Stimulated activated naive CD8-positive, alpha-beta T cell treated with anti-CD3 and anti-CD28 coated beads, Interleukin-15, amount 100 ng/mL, for 72 hours (primary cell): Measurements from ENCODE around the gene DDX39B.
A peak's percentile ranks its signal among the peaks of the same experiment; 100 is the strongest.

ENCODE experiments used
- ATAC-seq: fragments of 150-1000 bp; cut with Tn5 transposase; 2 replicates; pipeline ENCODE4 v1.10.0; 2021; ENCODE audit warnings: mild to moderate bottlenecking, moderate library complexity
- DNase-seq, 2 donors: peaks; one replicate each; pipeline ENCODE4 v3.0.0; 2021 to 2022
- H3K27ac Mint-ChIP-seq, 2 donors: one replicate each; pipeline ENCODE4 v1.8.0; 2022; ENCODE audit warnings: mild to moderate bottlenecking in 2 of 2, mixed read lengths in 2 of 2, moderate library complexity in 2 of 2
- H3K27me3 Mint-ChIP-seq: one replicate; pipeline ENCODE4 v1.8.0; 2022; ENCODE audit warnings: mixed read lengths
- H3K4me1 Mint-ChIP-seq: one replicate; pipeline ENCODE4 v1.8.0; 2022; ENCODE audit warnings: mild to moderate bottlenecking, mixed read lengths
- H3K4me3 Mint-ChIP-seq, 2 donors: one replicate each; pipeline ENCODE4 v1.8.0; 2022; ENCODE audit warnings: mild to moderate bottlenecking in 2 of 2, mixed read lengths in 2 of 2, moderate library complexity in 1 of 2
- H3K9me3 Mint-ChIP-seq, 2 donors: one replicate each; pipeline ENCODE4 v1.8.0; 2022; ENCODE audit warnings: mixed read lengths in 2 of 2

The DDX39B gene

DNA sequence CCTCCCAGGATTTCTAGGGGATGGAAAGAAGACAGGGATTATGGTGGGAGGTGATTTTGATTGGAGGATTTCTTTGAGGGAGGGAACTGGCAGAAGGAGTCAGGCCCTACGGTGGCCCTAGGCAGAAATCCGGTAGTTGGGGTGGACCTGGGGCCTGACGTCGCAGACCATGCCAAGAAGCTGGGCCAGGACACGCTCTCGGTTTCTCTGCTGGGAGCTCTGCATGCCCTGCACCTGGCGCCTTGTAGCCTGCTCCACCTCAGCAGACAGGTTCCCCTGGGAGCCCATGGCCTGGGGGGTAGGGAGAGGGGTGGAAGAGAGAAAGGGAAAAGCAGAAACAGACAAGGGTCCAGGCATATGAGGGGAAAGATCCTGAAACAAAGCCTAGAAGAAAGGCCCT, 3.5 kb upstream of the DDX39B start:
- Mint-ChIP-seq H3K27ac (no peak overlapping the region), H3K27me3 (no peaks in the 10 kb centered on the region), H3K4me1 (peaks cover 34% of the 10 kb centered on the region), H3K9me3 (no peaks in the 10 kb centered on the region), H3K4me3 (peak overlapping the region in 1 of 2 donors; percentile 5)
- no peak for ATAC-seq
- DNase-seq: no peak

DNA sequence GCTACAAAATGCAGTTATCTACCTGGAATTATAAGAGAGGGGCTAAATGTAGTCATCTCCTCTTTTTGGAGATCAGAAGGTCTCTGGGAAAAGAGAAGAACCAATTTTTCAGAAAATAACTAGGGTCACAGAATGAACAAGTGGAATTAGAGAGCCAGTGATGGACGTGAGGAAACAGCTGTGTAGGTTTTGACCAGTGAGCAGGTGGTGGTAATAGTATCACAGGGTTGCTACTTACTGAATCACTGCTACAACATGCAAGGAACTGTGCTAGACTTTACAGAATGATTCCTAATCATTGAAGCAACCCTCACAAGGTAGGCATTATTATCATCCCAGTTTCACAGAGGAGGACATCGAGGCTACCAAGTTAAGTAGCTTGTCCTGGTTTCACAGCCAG, 2.9 kb upstream of the DDX39B start:
- Mint-ChIP-seq H3K27ac (no peak overlapping the region), H3K4me3 (no peak overlapping the region), H3K9me3 (no peaks in the 10 kb centered on the region), H3K4me1 (peaks cover 38% of the 10 kb centered on the region), H3K27me3 (no peaks in the 10 kb centered on the region)
- DNase-seq (no peak), ATAC-seq (no peak)

DNA sequence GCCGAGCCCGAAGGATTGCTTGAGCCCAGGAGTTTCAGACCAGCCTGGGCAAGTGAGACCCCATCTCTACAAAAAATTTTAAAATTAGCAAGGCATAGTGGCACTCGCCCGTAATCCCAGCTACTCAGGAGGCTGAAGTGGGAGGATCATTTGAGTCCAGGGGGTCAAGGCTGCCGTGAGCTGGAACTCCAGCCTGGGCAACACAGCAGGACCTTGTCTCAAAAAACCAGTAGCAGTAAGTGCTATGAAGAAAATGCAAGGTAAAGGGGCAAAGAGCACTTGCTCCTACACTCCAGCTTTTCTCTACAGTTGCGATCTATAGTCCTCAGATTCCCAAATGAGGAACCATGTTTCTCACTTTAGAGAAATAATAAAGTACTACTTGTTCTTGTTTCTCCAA, 1.8 kb upstream of the DDX39B start:
- Mint-ChIP-seq H3K9me3 (no peaks in the 10 kb centered on the region), H3K27me3 (no peaks in the 10 kb centered on the region), H3K27ac (no peak overlapping the region), H3K4me3 (no peak overlapping the region), H3K4me1 (peaks cover 48% of the 10 kb centered on the region)
- DNase-seq (no peak), ATAC-seq (no peak)

DNA sequence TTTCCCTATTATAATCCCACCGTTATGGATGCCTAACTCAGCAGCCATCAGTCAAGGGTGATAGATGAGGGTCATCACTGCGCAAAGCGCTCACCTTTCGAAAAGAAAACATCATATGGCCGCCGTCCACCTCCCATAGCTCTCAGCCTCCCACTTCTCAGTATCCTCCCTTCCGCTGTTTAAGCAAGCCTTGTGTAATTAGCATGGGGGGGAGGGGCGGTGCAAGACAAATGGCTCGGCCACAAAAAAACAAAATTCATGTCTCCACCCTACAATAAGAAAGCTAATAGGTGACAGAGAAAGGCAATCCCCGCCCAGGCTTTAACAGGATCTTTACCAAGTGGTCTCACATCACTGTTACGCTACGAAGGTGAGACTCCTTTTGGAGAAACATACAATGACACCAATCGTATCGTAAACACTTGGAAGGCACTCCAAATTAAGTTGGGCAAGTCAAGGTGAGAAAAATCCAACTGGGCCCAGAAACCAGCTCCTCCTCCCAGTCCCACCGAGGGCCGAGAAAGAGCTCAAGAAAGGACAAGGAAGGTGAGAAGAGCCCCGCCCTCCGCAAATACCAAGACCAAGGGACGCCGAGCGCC, 645 bp downstream of the DDX39B start:
- H3K4me1 Mint-ChIP-seq: peaks cover 51% of the 10 kb centered on the region
- no peaks in the 10 kb centered on the region for H3K27me3 Mint-ChIP-seq
- no peaks in the 10 kb centered on the region for H3K9me3 Mint-ChIP-seq
- ATAC-seq (peak; percentile 43), DNase-seq (peak; percentile 54 to 64)
- peak overlapping the region; percentile 96 to 98 for H3K27ac Mint-ChIP-seq
- peak overlapping the region; percentile 72 to 77 for H3K4me3 Mint-ChIP-seq

DNA sequence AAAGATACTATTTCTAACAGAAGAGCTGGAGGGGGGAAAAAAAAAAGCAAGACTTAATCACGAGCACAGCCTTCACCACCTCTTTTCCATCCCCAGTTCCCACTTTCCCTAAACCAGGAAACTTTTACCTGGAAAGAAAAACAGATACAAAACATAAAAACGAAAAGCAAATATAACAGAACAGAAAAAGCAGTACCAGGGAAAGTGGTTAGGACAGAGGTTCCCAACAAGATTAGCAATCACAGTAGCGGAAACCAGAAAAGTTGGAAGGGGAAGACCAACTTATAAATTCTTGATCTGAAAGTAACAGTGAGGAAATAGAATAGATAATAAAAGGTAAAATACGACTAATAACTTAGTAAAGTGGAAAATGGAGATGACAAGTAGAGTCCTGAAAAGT, 1.2 kb downstream of the DDX39B start:
- Mint-ChIP-seq H3K27ac (peak overlapping the region; percentile 96 to 98), H3K27me3 (no peaks in the 10 kb centered on the region), H3K4me3 (peak overlapping the region; percentile 72 to 77), H3K4me1 (peaks cover 51% of the 10 kb centered on the region), H3K9me3 (no peaks in the 10 kb centered on the region)
- ATAC-seq: no peak
- no peak for DNase-seq

DNA sequence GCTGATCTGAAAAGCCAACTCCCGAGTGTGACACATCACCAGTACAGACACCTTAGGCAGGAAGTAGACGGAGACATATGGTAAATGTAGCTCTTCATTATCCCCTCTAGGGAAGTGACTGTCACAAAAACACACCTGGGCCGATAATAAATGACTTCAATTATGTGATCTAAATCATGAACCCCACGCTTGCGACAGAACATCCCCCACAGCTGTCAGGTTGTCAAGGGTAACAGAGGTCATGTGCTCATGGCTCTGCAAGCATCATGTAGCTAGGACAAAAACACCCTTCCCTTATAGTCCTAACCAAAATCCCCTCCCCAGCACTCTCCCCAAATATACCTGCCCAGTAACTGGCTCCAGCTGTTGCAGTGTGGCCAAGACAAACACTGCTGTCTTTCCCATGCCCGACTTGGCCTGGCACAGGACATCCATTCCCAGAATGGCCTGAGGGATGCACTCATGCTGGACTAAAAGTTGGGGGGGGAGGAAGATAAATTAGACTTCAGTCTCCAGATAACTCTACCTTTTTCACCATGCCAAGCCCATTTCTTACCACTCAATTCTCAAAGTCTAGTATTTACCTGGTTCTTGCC, 2.9 kb downstream of the DDX39B start:
- Mint-ChIP-seq H3K4me3 (peak overlapping the region; percentile 72 to 77), H3K27ac (peak overlapping the region; percentile 71 to 72), H3K4me1 (peaks cover 55% of the 10 kb centered on the region), H3K27me3 (no peaks in the 10 kb centered on the region), H3K9me3 (no peaks in the 10 kb centered on the region)
- DNase-seq: no peak
- no peak for ATAC-seq

DNA sequence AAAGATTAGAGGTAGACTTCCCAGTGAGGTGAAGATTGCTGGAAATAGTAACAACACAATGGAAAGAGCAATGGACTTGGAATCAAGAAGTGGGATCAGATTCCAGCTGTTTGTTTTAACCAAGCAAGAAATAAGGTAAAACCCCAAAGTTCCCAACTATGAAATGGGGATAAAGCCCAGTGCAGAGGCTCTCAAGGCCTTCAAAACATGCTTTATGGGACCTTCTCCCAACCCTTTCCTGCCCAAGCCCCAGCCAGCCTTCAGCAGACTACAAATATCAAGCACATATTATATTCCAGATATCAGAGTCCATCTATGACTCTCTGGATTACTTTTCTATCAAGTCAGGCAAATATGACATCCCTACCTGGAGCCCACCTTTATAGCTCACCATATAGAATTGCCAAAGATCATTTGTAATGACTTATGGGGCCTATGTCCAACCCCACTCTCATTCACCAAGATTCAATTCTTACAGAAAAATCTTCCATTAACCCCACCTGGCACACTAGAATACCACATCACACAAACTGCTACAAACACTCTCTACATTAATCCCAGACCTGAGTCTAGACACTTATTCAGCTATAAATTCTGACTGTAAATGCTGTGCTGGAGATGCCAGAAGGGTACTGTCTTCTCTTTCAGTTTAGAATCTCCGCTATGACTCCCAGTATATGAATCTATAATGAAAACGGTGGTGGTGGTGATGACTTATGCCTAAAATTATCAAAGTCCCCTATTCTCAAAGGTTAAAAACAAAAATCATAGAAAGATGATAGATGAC, 6.1 kb downstream of the DDX39B start:
- DNase-seq (no peak), ATAC-seq (no peak)
- H3K9me3 Mint-ChIP-seq: no peaks in the 10 kb centered on the region
- peak overlapping the region in 1 of 2 donors; percentile 90 for H3K27ac Mint-ChIP-seq
- peaks cover 76% of the 10 kb centered on the region for H3K4me1 Mint-ChIP-seq
- no peaks in the 10 kb centered on the region for H3K27me3 Mint-ChIP-seq
- peak overlapping the region in 1 of 2 donors; percentile 14 for H3K4me3 Mint-ChIP-seq

DNA sequence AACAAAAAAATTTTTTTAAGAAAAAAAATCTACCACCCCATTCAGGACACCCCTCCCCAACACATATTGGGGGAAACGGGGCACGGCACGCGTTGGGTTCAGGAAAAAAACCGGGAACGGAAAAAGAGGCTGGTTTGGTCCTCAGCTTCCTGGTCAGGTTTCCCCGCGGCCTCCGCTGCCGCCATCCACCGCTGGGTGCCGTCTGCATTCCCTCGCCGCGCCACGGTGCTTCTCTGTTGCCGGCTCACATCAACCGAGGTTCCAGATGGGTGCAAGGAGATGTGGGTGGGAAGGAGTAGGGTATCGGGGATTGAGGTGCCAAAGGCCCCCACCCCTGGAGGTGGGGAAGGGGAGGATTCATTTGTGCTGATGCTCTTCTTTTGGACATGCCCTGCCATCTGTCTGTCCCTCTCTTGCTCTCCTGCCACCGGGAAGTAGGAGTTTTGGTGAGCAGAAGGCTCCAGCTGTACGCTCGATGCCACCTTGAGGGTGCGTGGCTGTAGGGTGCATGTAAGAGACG, 7.2 kb downstream of the DDX39B start:
- Mint-ChIP-seq H3K27ac (peak overlapping the region in 1 of 2 donors; percentile 64), H3K4me1 (peaks cover 69% of the 10 kb centered on the region), H3K27me3 (no peaks in the 10 kb centered on the region), H3K9me3 (no peaks in the 10 kb centered on the region), H3K4me3 (no peak overlapping the region)
- DNase-seq (no peak), ATAC-seq (no peak)

DNA sequence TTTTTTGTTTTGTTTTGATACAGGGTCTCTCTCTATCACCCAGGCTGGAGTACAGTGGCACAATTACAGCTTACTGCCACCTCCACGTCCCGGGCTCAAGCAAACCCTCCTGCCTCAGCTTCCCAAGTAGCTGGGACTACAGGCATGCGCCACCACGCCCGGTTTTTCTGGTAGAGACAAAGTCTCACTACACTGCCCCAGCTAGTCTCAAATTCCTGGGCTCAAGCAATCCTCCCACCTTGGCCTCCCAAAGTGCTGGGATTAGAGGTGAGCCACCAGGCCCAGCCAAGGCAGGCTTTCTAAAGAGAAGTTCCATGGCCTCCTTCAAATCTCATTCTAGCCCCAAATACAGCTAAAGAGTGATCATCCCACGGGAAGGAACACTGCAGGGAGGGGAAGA, 7.8 kb downstream of the DDX39B start:
- Mint-ChIP-seq H3K4me3 (no peak overlapping the region), H3K4me1 (peaks cover 63% of the 10 kb centered on the region), H3K9me3 (no peaks in the 10 kb centered on the region), H3K27me3 (no peaks in the 10 kb centered on the region), H3K27ac (peak overlapping the region in 1 of 2 donors; percentile 54)
- ATAC-seq (no peak), DNase-seq (no peak)

DNA sequence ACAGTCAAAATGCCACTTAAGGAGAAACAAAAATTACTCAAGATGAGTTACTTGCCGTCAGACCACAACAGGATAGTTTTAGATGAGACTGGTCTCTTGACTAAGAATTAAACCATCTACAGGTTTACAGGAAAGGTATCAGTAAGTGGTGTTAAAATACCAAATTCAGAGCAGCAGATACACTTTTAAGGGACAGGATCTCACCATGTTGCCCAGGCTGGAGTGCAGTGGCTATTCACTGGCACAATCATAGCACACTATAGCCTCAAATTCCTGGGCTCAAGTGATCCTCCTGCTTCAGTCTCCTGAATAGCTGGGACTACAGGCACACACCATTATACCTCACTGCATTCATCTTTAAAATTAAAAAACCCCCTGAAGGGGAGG, 8.4 kb downstream of the DDX39B start:
- ATAC-seq (no peak), DNase-seq (no peak)
- H3K9me3 Mint-ChIP-seq: no peaks in the 10 kb centered on the region
- H3K27ac Mint-ChIP-seq: no peak overlapping the region
- H3K4me3 Mint-ChIP-seq: no peak overlapping the region
- H3K27me3 Mint-ChIP-seq: no peaks in the 10 kb centered on the region
- peaks cover 57% of the 10 kb centered on the region for H3K4me1 Mint-ChIP-seq

DNA sequence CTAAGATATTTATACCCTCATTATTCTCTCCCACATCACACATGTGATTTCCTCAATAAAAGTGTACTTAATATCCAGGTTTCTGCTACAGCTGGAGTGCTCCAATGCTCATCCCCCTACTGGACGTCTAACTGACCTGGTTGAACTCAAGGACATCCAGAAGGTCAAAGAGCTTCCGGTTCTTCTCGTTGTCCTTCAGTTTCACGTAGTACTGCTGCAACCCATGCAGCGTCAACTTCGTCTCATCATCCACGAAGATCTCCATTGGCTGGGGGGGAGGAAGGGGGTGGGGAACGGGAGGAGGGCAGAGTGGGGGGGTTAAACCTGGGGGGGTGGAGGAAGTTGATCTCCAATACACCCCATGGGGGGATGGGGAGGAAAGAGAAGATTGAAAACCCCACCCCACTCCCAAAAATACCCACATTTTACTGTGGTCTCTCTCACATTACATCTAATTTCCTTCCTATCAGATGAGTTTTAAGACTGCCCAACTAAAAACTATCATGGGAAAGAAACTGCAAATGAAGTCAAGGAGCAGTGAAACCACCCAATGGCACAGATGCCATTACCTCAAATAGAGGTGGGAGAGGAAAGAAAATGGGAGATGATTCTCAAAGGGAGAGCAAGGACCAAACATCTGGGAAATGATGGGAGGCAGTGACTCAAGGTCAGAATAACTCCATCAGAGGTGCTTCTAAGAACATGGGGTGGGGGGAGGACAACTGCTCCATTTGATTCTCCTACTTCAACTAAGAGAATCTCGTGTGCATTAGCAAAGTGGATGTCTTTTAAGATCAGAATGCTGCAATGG, 9.0 kb downstream of the DDX39B start:
- H3K4me3 Mint-ChIP-seq: no peak overlapping the region
- H3K9me3 Mint-ChIP-seq: no peaks in the 10 kb centered on the region
- peaks cover 53% of the 10 kb centered on the region for H3K4me1 Mint-ChIP-seq
- DNase-seq (no peak), ATAC-seq (no peak)
- peak overlapping the region in 1 of 2 donors; percentile 68 for H3K27ac Mint-ChIP-seq
- H3K27me3 Mint-ChIP-seq: no peaks in the 10 kb centered on the region

DNA sequence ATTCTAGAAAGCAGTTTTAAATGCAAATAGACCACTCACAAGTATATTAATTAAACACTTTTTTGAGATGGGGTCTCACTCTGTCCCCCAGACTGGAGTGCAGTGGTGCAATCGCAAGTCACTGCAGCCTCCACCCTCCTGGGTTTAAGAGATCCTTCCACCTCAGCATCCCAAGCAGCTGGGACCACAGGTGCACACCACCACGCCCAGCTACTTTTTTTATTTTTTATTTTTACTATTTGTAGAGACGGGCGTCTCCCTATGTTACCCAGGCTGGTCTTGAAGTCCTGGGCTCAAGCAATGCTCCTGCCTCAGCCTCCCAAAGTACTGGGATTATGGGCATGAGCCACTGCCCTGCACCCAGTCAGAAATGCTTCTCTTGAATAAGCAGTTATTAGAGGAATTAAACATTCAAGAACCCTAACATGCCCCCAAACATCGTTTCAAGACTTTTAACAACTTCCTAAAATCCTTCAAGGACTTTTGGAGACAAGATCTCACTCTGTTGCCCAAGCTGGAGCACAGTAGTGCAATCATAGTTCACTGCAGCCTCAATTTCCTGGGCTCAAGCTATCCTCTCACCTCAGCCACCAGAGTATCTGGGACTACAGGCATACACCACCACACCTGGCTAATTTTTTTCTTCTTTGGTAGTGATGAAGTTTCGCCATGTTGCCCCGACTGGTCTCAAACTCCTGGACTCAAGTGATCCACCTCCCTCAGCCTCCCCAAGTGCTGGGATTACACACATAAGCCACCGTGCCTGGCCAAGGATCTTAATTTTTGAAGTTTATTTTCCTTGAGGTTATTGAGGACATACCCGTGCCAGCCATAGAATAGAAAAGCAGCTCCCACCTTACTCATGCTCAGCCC, 9.8 kb downstream of the DDX39B start:
- no peaks in the 10 kb centered on the region for H3K27me3 Mint-ChIP-seq
- H3K9me3 Mint-ChIP-seq: no peaks in the 10 kb centered on the region
- DNase-seq: no peak
- peaks cover 47% of the 10 kb centered on the region for H3K4me1 Mint-ChIP-seq
- peak overlapping the region in 1 of 2 donors; percentile 27 for H3K27ac Mint-ChIP-seq
- H3K4me3 Mint-ChIP-seq: no peak overlapping the region
- no peak for ATAC-seq

DNA sequence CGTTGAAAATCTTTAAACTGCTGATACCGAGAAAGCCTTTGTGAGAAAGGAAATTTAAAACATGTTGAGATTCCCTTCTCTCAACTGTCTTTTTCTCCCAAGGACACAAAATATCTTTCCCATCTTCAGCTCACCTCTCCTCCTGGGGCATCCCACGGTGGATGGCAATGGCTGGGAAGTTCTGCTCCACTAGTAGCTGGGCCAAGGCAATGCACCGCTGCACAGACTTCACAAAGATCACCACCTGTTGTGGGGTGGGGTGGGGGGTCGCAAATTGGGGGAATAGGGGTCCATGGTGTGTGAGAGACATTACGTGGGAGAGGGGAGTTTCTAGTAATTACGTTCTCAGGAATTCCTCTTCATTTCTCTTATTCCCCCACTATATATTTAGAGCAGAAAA, 10.6 kb downstream of the DDX39B start:
- no peaks in the 10 kb centered on the region for H3K27me3 Mint-ChIP-seq
- H3K4me3 Mint-ChIP-seq: no peak overlapping the region
- H3K9me3 Mint-ChIP-seq: no peaks in the 10 kb centered on the region
- no peak for DNase-seq
- H3K27ac Mint-ChIP-seq: no peak overlapping the region
- no peak for ATAC-seq
- peaks cover 44% of the 10 kb centered on the region for H3K4me1 Mint-ChIP-seq

DNA sequence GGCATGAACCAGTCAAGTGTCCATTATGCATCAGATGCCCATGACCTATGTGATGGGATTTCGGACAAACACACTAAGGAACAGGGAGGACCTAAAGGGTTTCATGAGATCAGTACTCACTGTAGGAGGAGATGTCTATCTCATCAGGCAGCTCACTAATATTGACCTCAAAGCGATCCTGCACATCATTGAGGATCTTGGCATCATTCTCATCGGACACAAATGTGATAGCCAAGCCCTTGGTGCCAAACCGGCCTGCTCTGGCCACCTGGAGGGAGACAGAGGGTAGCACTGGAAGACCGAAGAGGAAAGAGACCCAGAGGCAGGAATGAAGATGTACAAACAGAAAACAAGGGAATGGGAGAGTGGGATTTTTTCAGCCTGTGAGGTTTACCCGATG, 11.1 kb downstream of the DDX39B start:
- H3K27me3 Mint-ChIP-seq: no peaks in the 10 kb centered on the region
- ATAC-seq: no peak
- peaks cover 43% of the 10 kb centered on the region for H3K4me1 Mint-ChIP-seq
- no peak overlapping the region for H3K27ac Mint-ChIP-seq
- DNase-seq: no peak
- H3K9me3 Mint-ChIP-seq: no peaks in the 10 kb centered on the region
- H3K4me3 Mint-ChIP-seq: no peak overlapping the region
